HFFc6 (cell line): Measurements from ENCODE around the gene ABCA7. TPM values are rescaled to one million over a fixed set of nuclear protein-coding genes. Genes with fewer than 3 reads are reported as not detected.

ENCODE experiments used
- DNase-seq: peaks from one replicate; pipeline ENCODE4 v3.0.0-alpha.2; 2018
- H3K27ac Mint-ChIP-seq: 2 replicates; pipeline ENCODE4 v1.8.0; 2020; ENCODE audit warnings: mild to moderate bottlenecking, mixed read lengths
- H3K27me3 Mint-ChIP-seq: 2 replicates; pipeline ENCODE4 v1.8.0; 2021; ENCODE audit warnings: mild to moderate bottlenecking, moderate library complexity, mixed read lengths; ENCODE audit not compliant: insufficient read depth
- H3K36me3 Mint-ChIP-seq: 2 replicates; pipeline ENCODE4 v1.8.0; 2021; ENCODE audit warnings: low read depth, mixed read lengths
- H3K4me1 Mint-ChIP-seq: 2 replicates; pipeline ENCODE4 v1.8.0; 2020; ENCODE audit warnings: low read depth, mixed read lengths
- H3K4me3 Mint-ChIP-seq: 2 replicates; pipeline ENCODE4 v1.8.0; 2020; ENCODE audit warnings: mild to moderate bottlenecking, moderate library complexity, mixed read lengths
- H3K9me3 Mint-ChIP-seq: 2 replicates; pipeline ENCODE4 v1.8.0; 2020; ENCODE audit warnings: mild to moderate bottlenecking, mixed read lengths
- total RNA-seq, 6 experiments: library from RNA; stranded (reverse); fragmentation: NEBNext Ultra II Directional; extraction: Animal tissue kit (Norgen Biotek cat#: 25700); gene quantifications; 2 replicates in 1 of 6; 3 replicates in 5 of 6; pipeline ENCODE4 v1.2.3, GENCODE V29; 2021
- TF ChIP-seq, protein P1 (sequence below): fragments of 200-600 bp; sonication (generic); IDR thresholded peaks from 2 replicates; pipeline ENCODE4 v1.5.0; 2021; ENCODE audit warnings: antibody characterized with exemption, mild to moderate bottlenecking

ABCA7 gene
- total RNA-seq, 6 experiments from 2014 or later: 4.6 to 8.1 (median 6.6) TPM

DNA sequence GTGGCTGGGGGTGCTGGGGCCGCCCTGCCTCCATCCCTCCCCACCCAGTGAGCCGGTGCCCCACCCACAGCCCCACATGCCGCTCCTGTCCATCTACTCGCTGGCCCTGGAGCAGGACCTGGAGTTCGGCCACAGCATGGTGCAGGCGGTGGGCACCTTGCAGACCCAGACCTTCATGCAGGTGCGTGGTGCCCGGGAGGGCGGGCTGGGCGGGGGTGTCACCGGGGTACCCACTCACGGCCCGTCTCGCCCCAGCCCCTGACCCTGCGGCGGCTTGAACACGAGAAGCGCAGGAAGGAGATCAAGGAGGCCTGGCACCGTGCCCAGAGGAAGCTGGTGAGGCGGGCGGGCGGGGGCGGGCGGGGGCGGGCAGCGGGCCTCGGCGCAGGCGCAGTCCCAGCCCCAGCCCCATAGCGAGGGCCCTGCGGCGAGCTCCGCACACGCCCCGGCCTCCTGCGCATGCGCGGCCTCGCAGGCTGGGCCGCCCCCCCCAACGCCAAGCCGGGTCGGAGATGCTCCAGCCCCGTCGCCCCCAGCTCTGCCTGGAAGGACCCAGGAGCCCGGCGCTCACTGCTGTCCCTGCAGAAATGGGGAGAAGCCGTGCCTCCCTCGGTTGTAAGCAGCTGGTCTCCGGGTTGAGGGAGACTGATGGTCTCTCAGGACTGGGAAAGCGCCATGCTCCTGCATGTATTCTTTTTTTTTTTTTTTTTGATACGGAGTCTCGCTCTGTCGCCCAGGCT is 34.8 kb downstream of the ABCA7 start:
- H3K4me3 Mint-ChIP-seq: no peak overlapping the region

DNA sequence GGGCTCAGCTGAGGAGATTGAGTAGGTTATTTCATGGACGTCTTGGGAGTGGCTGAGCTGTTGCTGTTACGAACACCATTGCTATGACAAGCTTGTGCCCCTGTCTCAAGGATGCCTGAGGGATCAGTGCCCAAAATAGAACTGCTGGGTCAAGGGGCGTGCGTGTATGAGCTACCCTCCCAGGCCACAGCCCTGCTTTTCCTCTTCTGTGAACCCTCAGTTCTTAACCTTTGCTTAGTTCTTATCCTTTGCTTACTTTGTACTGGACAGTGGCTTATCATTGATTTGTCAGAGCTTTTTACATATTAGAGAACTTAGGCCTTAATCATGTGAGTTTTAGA is 36.1 kb downstream of the ABCA7 start:
- Mint-ChIP-seq H3K4me3 (no peak overlapping the region), H3K4me1 (peaks cover 13% of the 10 kb centered on the region), H3K9me3 (no peaks in the 10 kb centered on the region), H3K27ac (no peak overlapping the region), H3K27me3 (peaks cover 6% of the 10 kb centered on the region; the same call in 1 of the 2 replicates), H3K36me3 (no peaks in the 10 kb centered on the region)
- no peak for DNase-seq
- TF ChIP-seq, protein P1, sequence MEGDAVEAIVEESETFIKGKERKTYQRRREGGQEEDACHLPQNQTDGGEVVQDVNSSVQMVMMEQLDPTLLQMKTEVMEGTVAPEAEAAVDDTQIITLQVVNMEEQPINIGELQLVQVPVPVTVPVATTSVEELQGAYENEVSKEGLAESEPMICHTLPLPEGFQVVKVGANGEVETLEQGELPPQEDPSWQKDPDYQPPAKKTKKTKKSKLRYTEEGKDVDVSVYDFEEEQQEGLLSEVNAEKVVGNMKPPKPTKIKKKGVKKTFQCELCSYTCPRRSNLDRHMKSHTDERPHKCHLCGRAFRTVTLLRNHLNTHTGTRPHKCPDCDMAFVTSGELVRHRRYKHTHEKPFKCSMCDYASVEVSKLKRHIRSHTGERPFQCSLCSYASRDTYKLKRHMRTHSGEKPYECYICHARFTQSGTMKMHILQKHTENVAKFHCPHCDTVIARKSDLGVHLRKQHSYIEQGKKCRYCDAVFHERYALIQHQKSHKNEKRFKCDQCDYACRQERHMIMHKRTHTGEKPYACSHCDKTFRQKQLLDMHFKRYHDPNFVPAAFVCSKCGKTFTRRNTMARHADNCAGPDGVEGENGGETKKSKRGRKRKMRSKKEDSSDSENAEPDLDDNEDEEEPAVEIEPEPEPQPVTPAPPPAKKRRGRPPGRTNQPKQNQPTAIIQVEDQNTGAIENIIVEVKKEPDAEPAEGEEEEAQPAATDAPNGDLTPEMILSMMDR: no peak

More for the DNA sequence above, 34.8 kb downstream of the ABCA7 start:
- Mint-ChIP-seq H3K36me3 (no peaks in the 10 kb centered on the region), H3K27ac (no peak overlapping the region), H3K27me3 (peaks cover 10% of the 10 kb centered on the region; the same call in 1 of the 2 replicates), H3K9me3 (no peaks in the 10 kb centered on the region), H3K4me1 (peaks cover 13% of the 10 kb centered on the region)
- DNase-seq: no peak
- TF ChIP-seq, protein P1: no peak

DNA sequence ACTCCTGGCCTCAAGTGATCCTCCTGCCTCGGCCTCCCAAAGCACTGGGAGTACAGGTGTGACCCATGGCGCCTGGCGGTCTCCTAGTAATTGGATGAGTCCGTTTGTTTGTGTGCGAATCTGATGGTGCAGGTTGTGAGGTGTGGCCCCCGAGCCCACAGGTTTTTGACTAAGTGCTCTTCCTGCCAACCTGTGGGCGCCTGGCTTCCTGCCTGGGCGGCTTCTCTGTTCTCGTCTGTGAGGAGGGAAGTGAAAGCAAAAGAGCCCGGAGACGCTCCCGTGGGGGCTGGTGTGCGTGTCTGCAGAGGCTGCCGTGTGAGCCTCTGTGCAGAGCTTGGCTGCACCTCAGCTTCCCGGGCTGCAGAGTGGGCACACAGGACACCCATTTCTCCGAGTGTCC is 37.0 kb downstream of the ABCA7 start:
- Mint-ChIP-seq H3K4me3 (no peak overlapping the region), H3K27me3 (peaks cover 6% of the 10 kb centered on the region; the same call in 1 of the 2 replicates), H3K36me3 (no peaks in the 10 kb centered on the region), H3K9me3 (no peaks in the 10 kb centered on the region), H3K4me1 (peaks cover 9% of the 10 kb centered on the region), H3K27ac (no peak overlapping the region)
- DNase-seq: no peak
- TF ChIP-seq, protein P1: no peak

DNA sequence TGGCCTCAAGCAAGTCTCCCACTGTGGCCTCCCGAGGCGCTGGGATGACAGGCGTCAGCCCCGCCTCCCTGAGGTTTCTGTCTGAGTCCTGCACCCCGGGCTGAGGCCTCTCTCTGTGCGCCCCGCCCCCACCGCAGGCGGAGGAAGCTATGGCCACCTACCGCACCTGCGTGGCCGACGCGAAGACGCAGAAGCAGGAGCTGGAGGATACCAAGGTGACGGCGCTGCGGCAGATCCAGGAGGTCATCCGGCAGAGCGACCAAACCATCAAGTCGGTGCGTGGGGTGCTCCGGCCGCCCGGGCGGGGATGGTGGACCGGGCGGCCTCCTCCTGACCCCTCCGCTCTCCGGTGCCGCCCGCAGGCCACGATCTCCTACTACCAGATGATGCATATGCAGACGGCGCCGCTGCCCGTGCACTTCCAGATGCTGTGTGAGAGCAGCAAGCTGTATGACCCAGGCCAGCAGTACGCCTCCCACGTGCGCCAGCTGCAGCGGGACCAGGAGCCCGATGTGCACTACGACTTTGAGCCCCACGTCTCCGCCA is 39.7 kb downstream of the ABCA7 start:
- Mint-ChIP-seq H3K27ac (no peak overlapping the region), H3K36me3 (no peaks in the 10 kb centered on the region), H3K4me1 (peaks cover 7% of the 10 kb centered on the region; the same call in 1 of the 2 replicates), H3K9me3 (no peaks in the 10 kb centered on the region), H3K4me3 (no peak overlapping the region), H3K27me3 (peaks cover 4% of the 10 kb centered on the region; the same call in 1 of the 2 replicates)
- TF ChIP-seq, protein P1: no peak
- DNase-seq: no peak

DNA sequence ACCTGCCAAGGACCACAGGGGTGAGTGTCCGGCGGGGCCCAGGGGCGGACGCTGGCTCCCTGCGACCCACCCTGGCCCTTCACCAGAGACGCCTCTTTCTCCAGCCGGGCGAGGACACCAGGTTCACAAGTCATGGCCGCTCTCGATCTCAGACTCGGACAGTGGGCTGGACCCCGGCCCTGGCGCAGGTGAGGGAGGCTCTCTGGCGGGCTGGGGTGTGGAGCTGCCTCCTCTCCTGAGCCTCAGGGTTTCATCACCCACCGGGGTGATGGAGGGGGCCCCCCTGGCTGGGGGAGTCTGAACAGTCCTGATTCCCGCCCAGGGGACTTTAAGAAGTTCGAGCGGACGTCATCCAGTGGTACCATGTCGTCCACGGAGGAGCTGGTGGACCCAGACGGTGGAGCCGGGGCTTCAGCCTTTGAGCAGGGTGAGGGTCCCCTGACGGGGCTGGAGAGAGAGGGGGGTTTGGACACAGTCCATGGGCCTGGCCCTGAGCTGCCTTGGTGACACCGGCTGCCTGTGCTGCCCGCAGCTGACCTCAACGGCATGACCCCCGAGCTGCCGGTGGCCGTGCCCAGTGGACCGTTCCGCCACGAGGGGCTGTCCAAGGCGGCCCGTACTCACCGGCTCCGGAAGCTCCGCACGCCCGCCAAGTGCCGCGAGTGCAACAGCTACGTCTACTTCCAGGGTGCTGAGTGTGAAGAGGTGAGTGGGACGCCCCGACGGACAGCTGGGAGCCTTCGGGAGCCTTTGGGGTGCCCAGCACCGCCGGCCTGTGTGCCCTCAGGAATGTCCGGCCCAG is 40.7 kb downstream of the ABCA7 start:
- Mint-ChIP-seq H3K4me1 (peaks cover 5% of the 10 kb centered on the region; the same call in 1 of the 2 replicates), H3K9me3 (no peaks in the 10 kb centered on the region), H3K36me3 (no peaks in the 10 kb centered on the region), H3K4me3 (no peak overlapping the region), H3K27ac (no peak overlapping the region), H3K27me3 (peaks cover under 1% of the 10 kb centered on the region; the same call in 1 of the 2 replicates)
- no peak for DNase-seq
- TF ChIP-seq, protein P1: no peak
